K562 (cell line): ENCODE measurements around the gene PTOV1. TPM values are rescaled to one million over a fixed set of nuclear protein-coding genes. Genes with fewer than 3 reads are reported as not detected.

Source experiments
- ATF1 ChIP-seq, 2 experiments: fragments of 450-650 bp in 1 of 2; IDR thresholded peaks; 2 replicates each; pipeline ENCODE4 v1.6.1; 2016; ENCODE audit warnings: missing compliant biosample characterization in 1 of 2, missing genetic modification characterization in 1 of 2
- CEBPB ChIP-seq: fragments of 450-650 bp; IDR thresholded peaks from 2 replicates; pipeline ENCODE4 v1.6.1; 2016; ENCODE audit warnings: missing genetic modification characterization, missing compliant biosample characterization
- CTBP1 ChIP-seq: fragments of 450-650 bp; IDR thresholded peaks from 2 replicates; pipeline ENCODE4 v1.6.1; 2016; ENCODE audit warnings: borderline replicate concordance
- EGR1 ChIP-seq: fragments of 450-650 bp; conservative IDR thresholded peaks from 2 replicates; pipeline ENCODE4 v1.6.1; 2017; ENCODE audit warnings: mild to moderate bottlenecking
- FOXK1 ChIP-seq: sonication (generic); formaldehyde crosslinking; IDR thresholded peaks from 2 replicates; pipeline ENCODE4 v1.8.0; 2022; ENCODE audit warnings: missing genetic modification reagents, mild to moderate bottlenecking, borderline replicate concordance
- HNRNPH1 ChIP-seq: fragments of 200-400 bp; formaldehyde crosslinking; optimal IDR thresholded peaks from 2 replicates; pipeline ENCODE3; 2017; ENCODE audit warnings: low read depth, mild to moderate bottlenecking, low read length, moderate library complexity
- HNRNPK ChIP-seq: fragments of 200-400 bp; formaldehyde crosslinking; IDR thresholded peaks from one replicate; pipeline ENCODE4 v1.6.1; 2018; ENCODE audit warnings: mild to moderate bottlenecking, low read depth, low read length; ENCODE audit not compliant: poor library complexity, severe bottlenecking
- JUN ChIP-seq, 2 experiments: sonication (generic) in 1 of 2; formaldehyde crosslinking in 1 of 2; IDR thresholded peaks; 2 replicates each; pipeline versions ENCODE4 v1.6.1 to v1.8.0; 2012 to 2022; ENCODE audit warnings: borderline replicate concordance in 2 of 2, mild to moderate bottlenecking in 2 of 2, improper control_type of control experiment in 1 of 2, low read depth in 1 of 2, low read length in 1 of 2, missing genetic modification reagents in 1 of 2
- MECOM ChIP-seq: fragments of 250-450 bp; sonication (Bioruptor Pico); IDR thresholded peaks from 2 replicates; pipeline ENCODE4 v1.8.0; 2022; ENCODE audit warnings: inconsistent platforms
- MEF2A ChIP-seq: IDR thresholded peaks from 2 replicates; pipeline ENCODE4 v1.6.1; 2011; ENCODE audit warnings: low read depth, mild to moderate bottlenecking, low read length, moderate library complexity; ENCODE audit not compliant: control insufficient read depth
- SMARCB1 ChIP-seq: IDR thresholded peaks from 2 replicates; pipeline ENCODE4 v1.6.1; 2011; ENCODE audit warnings: improper control_type of control experiment, low read depth; ENCODE audit not compliant: insufficient read length
- SNIP1 ChIP-seq: fragments of 450-650 bp; IDR thresholded peaks from 2 replicates; pipeline ENCODE4 v1.7.1; 2017; ENCODE audit warnings: low read depth, mild to moderate bottlenecking
- SRF ChIP-seq, 2 experiments: fragments of 250-450, 450-650 bp in 1 of 2; sonication (Bioruptor Pico) in 1 of 2; sonication (generic) in 1 of 2; formaldehyde crosslinking; IDR thresholded peaks; 2 replicates each; pipeline versions ENCODE4 v1.5.0 to v1.5.1; 2020 to 2022; ENCODE audit warnings: mild to moderate bottlenecking in 1 of 2, missing genetic modification reagents in 1 of 2
- STAT5A ChIP-seq: IDR thresholded peaks from 2 replicates; pipeline ENCODE4 v1.6.1; 2012; ENCODE audit warnings: low read length, inconsistent platforms, borderline replicate concordance
- TAF9B ChIP-seq: fragments of 450-650 bp; IDR thresholded peaks from 2 replicates; pipeline ENCODE4 v1.6.1; 2018; ENCODE audit warnings: mild to moderate bottlenecking; ENCODE audit not compliant: partially characterized antibody
- ZC3H8 ChIP-seq: fragments of 450-650 bp; IDR thresholded peaks from 2 replicates; pipeline ENCODE4 v1.6.1; 2017
- ZNF551 ChIP-seq: fragments of 250-450 bp; sonication (Bioruptor Pico); IDR thresholded peaks from 2 replicates; pipeline ENCODE4 v1.5.0; 2021; ENCODE audit warnings: mild to moderate bottlenecking, moderate library complexity
- ZNF584 ChIP-seq: fragments of 200-800 bp; sonication (Bioruptor generic); IDR thresholded peaks from 2 replicates; pipeline ENCODE4 v1.6.1; 2016; ENCODE audit warnings: low read depth, mild to moderate bottlenecking, missing genetic modification characterization, missing compliant biosample characterization
- ZNF644 ChIP-seq: fragments of 200-800 bp; sonication (Bioruptor generic); IDR thresholded peaks from 2 replicates; pipeline ENCODE4 v1.6.1; 2016; ENCODE audit warnings: low read depth, missing genetic modification characterization, missing compliant biosample characterization
- ZNF764 ChIP-seq: fragments of 250-450 bp; sonication (Bioruptor Pico); IDR thresholded peaks from 2 replicates; pipeline ENCODE4 v1.4.0; 2020; ENCODE audit warnings: low read depth, mild to moderate bottlenecking, moderate library complexity
- polyA plus RNA-seq, 8 experiments: library from polyadenylated mRNA; depleted of rRNA in 4 of 8; stranded (reverse) in 5 of 8; unstranded in 3 of 8; fragments of >200 nt; fragmentation: Nextera tagmentation in 2 of 8; fragmentation: Illumina TruSeq in 1 of 8; extraction: Ambion mirVana in 2 of 8; extraction: Trizol in 1 of 8; gene quantifications; 2 replicates each; pipeline versions ENCODE4 v1.2.1 to v1.2.3, GENCODE V29; 2011 to 2014; ENCODE audit warnings: inconsistent platforms in 1 of 8, missing spikeins in 1 of 8
- total RNA-seq, 7 experiments: library from RNA; depleted of rRNA in 6 of 7; stranded (reverse); fragments of >200 nt in 6 of 7; fragmentation: Illumina TruSeq in 2 of 7; extraction: Trizol in 2 of 7; gene quantifications; 2 replicates each; pipeline versions ENCODE4 v1.2.1 to v1.2.3, GENCODE V29; 2011 to 2021; ENCODE audit warnings: low replicate concordance in 1 of 7
- TF ChIP-seq, protein P1 (sequence below): sonication (generic); formaldehyde crosslinking; IDR thresholded peaks from 2 replicates; pipeline ENCODE4 v1.8.1; 2023; ENCODE audit warnings: mild to moderate bottlenecking, missing genetic modification reagents
- TF ChIP-seq, protein P2 (sequence below): fragments of 250-450 bp; sonication (Bioruptor Pico); IDR thresholded peaks from 2 replicates; pipeline ENCODE4 v1.5.0; 2020; ENCODE audit warnings: mild to moderate bottlenecking, borderline replicate concordance

The PTOV1 gene
- total and polyA plus RNA-seq, 9 of the 15 experiments (the other 6 are each of a cell fraction or from before 2014, with no cell fraction given), result 4.9 to 169 (median 43.5) TPM

DNA sequence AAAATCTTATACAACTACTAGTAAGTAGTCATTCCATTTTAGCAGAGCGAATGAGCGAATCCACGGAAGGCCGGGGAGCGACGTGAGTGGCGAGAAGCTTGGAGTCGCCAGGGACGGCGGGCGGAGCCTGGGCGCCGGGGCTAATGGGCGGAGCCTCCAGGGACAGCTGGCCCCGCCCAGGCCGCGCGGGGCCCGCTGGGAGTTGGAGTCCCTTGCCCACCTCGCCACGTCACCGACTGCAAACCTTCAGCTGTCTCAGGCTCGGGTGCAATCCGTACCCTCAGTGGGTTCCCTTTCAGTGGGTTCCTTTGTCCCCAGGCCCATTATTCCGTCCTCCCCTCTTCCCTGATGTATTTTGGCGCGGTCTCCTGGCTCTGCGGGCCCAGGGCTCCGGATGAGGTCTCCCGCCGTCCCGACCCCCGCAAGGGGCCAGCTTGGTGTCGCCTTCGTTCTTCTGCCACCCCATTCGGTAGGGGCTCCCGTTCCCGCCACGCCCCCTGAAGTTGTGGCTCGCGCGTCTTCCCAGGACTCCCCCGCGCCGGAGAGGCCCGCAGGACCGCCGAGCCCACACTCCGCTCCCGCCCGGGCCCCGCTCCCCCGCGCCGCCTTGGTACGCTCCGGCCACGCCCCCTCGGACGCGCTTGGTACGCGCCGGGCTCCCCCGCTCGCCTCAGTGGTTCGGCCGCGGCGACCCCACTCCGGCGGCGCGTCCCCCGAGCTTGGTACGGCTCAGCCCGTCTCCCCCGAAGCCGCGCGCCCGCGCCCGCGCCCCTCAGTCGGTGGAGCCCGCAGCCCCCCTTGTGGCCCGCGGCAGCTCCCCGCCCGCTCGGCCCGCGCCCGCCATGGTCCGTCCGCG lies at the start of gene PTOV1 (continued):
- peak; percentile 81 for TF ChIP-seq EGR1
- TF ChIP-seq JUN (IDR thresholded peaks at IDR 0.05; ENCODE audit: borderline replicate concordance, low read depth, low read length), result no peak
- TF ChIP-seq JUN (CRISPR knock-in tag; IDR thresholded peaks at IDR 0.05; ENCODE audit: borderline replicate concordance), result no peak
- TF ChIP-seq FOXK1 (CRISPR knock-in tag), result no peak
- TF ChIP-seq MECOM (CRISPR knock-in tag), result no peak
- no peak for TF ChIP-seq STAT5A
- TF ChIP-seq, protein P1, sequence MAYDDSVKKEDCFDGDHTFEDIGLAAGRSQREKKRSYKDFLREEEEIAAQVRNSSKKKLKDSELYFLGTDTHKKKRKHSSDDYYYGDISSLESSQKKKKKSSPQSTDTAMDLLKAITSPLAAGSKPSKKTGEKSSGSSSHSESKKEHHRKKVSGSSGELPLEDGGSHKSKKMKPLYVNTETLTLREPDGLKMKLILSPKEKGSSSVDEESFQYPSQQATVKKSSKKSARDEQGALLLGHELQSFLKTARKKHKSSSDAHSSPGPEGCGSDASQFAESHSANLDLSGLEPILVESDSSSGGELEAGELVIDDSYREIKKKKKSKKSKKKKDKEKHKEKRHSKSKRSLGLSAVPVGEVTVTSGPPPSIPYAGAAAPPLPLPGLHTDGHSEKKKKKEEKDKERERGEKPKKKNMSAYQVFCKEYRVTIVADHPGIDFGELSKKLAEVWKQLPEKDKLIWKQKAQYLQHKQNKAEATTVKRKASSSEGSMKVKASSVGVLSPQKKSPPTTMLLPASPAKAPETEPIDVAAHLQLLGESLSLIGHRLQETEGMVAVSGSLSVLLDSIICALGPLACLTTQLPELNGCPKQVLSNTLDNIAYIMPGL (CRISPR knock-in tag), result peak; percentile 96
- TF ChIP-seq SMARCB1, result no peak
- TF ChIP-seq ZNF764 (CRISPR knock-in tag), result no peak
- peak; percentile 91 for TF ChIP-seq ATF1 (CRISPR knock-in tag; IDR thresholded peaks at IDR 0.05)
- TF ChIP-seq ATF1 (tag; IDR thresholded peaks at IDR 0.05), result peak; percentile 97
- TF ChIP-seq CTBP1, result peak; percentile 75
- TF ChIP-seq HNRNPK, result no peak
- no peak for TF ChIP-seq MEF2A
- TF ChIP-seq ZNF644, result no peak
- no peak for TF ChIP-seq SRF (CRISPR knock-in tag; IDR thresholded peaks at IDR 0.05)
- no peak for TF ChIP-seq SNIP1
- no peak for TF ChIP-seq HNRNPH1
- TF ChIP-seq, protein P2, sequence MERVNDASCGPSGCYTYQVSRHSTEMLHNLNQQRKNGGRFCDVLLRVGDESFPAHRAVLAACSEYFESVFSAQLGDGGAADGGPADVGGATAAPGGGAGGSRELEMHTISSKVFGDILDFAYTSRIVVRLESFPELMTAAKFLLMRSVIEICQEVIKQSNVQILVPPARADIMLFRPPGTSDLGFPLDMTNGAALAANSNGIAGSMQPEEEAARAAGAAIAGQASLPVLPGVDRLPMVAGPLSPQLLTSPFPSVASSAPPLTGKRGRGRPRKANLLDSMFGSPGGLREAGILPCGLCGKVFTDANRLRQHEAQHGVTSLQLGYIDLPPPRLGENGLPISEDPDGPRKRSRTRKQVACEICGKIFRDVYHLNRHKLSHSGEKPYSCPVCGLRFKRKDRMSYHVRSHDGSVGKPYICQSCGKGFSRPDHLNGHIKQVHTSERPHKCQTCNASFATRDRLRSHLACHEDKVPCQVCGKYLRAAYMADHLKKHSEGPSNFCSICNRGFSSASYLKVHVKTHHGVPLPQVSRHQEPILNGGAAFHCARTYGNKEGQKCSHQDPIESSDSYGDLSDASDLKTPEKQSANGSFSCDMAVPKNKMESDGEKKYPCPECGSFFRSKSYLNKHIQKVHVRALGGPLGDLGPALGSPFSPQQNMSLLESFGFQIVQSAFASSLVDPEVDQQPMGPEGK, result no peak
- no peak for TF ChIP-seq TAF9B
- TF ChIP-seq ZNF551, result no peak
- TF ChIP-seq ZC3H8, result no peak
- no peak for TF ChIP-seq CEBPB (tag)
- TF ChIP-seq ZNF584 (CRISPR knock-in tag), result no peak
